ENCODE measurements around the gene TRIO.

- TF ChIP-seq CTCF (conservative IDR thresholded peaks at IDR 0.05 in 1 of 2, IDR thresholded peaks at IDR 0.05 in 1 of 2; ENCODE audit: low read depth in 1 of 2, low read length in 2 of 2) (no peak), EZH2 (IDR thresholded peaks at IDR 0.05; ENCODE audit: low read length, missing control alignments) (no peak)
Observed at GRCh38 chr5:14156650-14157492, 13.7 kb downstream of the TRIO start.
